GM21447 (cell line): ENCODE measurements around the gene PLEKHB1.

Source experiments
- ATAC-seq: cut with Tn5 transposase; IDR thresholded peaks from one replicate; pipeline ENCODE4 v1.9.1; 2021; ENCODE audit not compliant: unreplicated experiment

Gene PLEKHB1, protein sequence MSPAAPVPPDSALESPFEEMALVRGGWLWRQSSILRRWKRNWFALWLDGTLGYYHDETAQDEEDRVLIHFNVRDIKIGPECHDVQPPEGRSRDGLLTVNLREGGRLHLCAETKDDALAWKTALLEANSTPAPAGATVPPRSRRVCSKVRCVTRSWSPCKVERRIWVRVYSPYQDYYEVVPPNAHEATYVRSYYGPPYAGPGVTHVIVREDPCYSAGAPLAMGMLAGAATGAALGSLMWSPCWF

DNA sequence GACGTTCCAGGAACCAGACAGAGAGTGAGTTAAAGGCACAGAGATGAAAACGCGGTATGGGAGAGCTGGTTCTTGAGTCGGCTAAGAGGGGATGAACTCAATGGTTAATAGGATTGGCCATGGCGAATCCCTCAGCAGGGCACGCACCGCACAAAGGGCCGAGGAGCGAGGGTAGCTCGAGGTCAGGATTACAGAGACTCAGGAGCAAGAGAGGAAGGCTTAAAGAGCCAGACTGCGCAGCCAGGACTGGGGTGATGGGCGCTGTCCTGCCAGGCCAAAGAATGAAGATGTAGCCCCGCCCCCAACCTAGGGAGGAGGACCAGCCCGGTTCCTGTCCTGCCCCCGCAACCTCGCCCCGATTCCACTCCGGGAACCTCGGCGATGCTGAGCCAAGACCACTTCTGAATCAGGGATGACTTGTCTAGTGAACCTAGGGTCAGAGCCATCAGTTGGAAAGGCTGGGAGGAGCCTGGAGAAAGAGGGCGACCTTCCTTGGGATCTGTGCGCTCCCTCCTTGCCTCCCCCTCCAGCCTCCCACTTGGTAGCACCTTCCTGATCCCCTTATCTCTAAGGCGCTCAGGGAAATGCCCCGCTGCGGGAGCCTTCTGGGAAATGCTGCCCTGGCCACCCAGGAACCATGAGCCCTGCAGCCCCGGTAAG is at the start of gene PLEKHB1:
TSS of gene PLEKHB1 (plus strand) at position 610 of the 660 bp plus-strand sequence. CDS start at position 638, 28 bp downstream.
- ATAC-seq: no peak

DNA sequence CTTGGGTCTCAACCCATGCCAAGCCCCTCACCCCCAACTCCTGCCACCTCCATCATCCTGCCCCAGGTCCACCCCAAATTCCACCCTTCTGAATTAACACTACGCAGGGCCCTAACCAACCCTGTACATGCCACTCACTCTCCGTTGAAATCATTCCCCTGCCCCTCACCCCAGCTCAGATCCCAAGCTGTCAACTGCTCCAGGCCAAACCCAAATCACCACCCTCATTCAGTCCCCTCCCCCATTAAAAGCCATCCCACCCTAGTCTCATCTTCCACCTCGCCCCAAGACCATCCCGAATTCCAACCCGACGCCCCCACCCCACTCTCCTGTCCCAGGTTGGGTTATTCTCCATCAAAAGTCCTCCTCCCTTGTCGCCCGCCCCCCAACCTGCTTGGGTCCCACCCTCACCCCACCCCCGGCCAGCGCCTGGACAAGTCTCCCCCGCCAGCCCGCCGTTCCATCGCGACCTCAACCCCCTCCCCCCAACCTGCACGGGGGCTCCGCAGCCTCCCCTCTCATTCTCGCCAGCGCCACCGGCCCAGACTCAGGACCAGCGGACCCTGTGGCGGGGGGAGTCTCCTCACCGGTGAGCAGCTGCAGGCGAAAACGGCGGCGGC is 48.9 kb upstream of the PLEKHB1 start:
- peak; percentile 5 for ATAC-seq

DNA sequence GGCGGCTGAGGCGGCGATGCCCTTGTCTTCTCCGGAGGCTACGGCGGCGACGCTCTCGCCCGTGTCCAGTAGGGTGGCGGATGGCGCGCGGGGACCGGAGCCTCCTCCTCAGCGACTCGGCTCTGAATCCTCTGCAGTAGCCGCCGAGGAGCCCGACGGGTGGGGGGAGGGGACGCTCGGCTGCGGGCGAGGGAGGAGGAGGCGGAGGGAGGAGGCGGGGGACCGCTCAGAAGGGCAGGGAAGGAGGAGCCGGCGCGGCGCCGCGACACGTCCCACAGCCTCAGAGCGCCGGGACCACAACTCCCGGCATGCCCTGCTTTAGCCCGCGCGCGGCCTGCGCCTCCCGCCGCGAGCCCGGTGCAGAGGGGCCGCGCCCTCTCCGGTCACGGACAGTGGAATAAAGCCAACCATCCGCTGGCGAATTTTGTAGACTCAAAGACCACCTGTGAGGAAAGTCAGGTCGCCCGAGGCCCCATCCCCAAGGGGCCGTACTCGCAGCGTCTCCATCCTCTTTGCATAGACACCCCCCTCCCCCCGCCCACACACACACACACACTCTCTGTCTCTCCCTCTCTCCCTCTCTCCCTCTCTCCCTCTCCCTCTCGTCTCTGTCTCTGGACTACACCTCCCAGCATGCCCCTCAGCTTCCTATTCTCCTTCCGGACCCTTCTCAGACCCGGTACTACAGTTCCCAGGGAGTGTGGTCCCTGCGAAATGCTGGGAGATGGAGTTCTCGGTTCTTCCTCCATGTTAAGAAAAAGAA is 48.2 kb upstream of the PLEKHB1 start, which contains the start of gene FAM168A:
TSS of gene FAM168A (minus strand) at position 157 of the 763 bp plus-strand sequence. CDS start 129,638 bp downstream, outside the sequence.
- peak; percentile 87 for ATAC-seq

DNA sequence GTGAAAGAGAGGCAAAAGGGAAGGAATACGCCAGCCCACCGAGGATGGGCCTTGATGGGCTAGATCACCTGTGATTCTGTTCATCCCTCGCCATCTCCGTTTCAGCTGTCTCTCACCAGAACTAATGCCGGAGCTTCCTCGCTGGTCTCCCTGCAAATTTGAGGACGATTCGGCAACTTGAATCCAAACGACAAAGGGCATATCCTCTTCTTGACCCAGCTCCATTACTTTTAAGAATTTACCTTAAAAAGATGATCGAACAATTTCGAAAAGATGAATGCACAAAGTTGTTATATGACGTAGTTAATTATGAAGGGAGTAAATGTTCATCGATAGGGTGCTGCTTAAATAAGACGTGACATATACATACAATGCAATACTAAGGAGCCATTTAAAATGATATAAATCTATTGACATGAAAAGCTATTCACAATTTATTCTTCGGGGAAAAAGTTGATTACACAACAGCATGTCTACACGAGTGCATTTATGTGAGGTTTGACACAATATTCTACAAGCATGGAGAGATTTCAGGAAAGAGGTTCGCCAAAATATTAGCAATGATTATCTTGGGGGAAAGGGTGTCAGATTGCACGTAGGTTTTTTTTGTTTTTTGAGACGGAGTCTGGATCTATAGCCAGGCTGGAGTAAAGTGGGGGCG is 47.5 kb upstream of the PLEKHB1 start:
- no peak for ATAC-seq

DNA sequence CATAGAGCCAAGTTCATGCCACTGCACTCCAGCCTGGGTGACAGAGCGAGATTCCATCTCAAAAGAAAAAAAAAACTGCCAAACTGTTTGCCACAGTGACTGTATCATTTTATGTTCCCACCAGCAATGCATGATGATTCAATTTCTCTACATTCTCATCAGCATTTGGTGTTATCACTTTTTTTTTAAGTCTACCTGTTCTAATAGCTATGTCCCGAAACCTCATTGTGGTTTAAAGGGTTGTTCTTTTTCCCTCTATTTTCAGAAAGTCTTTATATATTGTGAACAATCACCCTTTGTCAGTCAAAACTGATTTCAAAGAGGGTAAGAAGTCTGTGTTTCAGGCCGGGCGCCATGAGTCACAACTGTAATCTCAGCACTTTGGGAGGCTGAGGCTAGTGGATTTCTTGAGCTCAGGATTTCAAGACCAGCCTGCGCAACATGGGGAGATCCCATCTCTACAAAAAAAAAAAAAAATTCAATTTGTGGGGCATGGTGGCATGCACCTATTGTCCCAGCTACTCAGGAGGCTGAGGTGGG is 33.7 kb upstream of the PLEKHB1 start:
- no peak for ATAC-seq

DNA sequence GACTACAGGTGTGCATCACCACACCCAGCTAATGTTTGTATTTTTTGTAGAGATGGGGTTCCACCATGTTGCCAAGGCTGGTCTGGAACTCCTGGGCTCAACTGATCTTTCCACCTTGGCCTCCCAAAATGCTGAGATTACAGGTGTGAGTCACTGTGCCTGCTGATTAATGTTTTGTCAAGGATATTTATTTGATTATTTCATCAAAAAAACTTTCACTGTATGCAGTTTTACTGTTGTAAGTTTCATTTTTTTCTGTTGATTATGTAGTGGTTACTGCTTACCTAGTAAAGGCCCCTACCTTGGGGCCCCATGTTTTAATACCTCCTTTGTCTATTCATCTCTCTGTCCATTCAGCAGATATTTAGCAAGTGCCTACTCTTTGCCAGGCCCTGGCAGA is 31.8 kb upstream of the PLEKHB1 start:
- no peak for ATAC-seq

DNA sequence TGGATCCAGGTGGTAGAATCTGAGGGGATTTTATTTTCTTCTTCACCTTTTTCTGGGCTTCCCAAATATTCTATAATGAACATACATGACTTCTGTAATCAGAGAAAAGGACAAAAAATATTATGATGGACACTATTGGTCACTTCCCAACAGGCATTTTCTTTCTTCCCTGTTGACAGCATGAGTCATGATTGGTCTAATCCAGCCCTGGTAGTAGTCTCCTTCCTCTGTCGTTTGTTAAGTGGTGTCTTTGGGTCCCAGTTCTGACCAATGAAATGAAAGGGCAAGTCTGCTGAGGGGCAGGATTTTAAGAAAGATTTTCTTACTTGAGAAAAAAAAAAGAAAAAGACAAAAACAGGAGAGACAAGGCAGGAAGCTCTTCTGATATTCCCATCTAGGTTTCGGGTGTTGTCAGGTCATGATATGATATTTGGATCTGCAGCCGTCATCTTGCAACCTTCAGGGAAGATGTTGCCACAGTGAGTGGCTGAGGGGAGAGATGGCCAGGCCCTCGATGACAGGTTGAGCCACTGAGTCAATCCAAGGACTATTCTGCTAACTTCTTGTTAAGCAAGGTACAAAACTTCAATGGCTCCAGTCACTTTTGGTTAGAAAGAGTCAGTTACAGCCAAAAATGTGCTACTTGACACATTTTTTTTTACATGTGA is 23.3 kb upstream of the PLEKHB1 start:
- ATAC-seq: no peak

DNA sequence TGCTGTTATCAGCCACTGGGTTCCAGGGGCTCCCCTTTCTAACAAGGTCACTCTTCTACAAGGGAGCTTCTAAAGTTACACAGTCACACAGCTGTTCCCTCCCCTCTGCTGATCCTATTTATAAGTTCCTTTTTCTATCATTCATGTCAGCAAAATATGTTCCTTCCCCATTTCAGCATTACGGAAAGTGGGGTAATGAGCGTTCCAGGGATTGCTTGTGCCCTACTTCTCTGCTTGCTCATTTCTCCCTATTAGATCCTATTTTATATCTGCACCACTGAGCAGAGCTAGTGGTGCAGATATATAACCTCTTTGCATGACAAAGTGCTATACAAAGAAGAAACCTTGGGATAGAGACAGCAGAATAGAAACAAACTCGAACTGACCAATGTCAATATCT is 22.7 kb upstream of the PLEKHB1 start:
- ATAC-seq: no peak

DNA sequence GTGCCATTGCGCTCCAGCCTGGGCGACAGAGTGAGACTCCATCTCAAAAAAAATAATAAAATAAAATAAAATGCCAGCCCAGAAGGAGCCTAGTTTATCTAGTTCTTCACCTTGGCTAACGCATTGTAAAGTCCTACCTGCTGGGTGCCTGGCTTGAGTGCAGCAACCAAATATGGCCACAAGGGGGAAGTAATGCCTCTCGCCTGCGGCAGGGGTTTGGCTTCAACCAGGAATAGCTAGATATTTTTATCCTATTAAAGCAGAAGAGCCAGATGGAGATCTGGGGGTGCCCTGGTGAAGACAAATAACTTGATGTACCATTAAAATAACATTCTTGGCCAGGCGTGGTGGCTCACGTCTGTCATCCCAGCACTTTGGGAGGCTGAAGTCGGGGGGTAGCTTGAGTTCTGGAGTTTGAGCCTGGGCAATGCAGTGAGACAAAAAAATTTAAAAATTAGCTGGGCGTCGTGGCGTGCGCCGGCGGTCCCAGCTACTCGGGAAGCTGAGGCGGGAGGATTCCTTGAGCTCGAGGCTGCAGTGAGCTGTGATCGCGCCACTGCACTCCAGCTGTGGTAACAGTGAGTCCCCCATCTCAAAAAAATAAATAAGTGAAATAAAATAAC is 20.6 kb upstream of the PLEKHB1 start:
- ATAC-seq: no peak

DNA sequence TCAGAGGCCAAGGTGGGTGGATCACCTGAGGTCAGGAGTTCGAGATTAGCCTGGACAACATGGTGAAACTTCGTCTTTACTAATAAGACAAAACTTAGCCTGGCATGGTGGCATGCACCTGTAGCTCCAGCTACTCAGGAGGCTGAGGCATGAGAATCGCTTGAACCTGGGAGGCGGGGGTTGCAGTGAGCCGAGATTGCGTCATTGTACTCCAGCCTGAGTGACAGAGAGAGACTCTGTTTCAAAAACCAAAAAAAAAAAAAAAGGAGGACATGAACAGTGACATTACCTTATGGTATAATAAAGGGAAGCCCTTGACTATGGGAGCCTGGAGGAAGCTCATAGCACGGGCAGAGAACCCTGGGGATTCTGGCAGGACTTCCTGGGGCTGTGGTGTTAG is 16.5 kb upstream of the PLEKHB1 start:
- no peak for ATAC-seq

DNA sequence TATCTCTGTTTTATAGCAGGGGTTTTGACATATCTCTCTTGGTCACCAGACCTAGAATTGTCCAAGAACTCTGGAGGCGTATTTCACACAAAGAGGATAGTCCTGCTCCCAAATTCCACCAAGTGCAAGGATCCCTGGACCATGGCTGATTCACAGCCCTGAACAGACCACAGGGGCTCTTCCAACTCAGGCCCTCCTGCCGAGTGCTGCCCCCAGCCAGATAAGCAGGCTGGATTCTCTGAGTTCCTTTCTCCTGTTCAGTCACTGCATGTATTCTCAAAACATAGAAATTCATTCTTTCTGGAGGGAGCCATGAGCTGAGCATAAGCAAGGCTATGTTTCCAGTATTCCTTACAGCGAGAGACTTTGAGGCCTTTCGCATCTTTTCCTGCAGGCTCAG is 13.4 kb upstream of the PLEKHB1 start:
- no peak for ATAC-seq

DNA sequence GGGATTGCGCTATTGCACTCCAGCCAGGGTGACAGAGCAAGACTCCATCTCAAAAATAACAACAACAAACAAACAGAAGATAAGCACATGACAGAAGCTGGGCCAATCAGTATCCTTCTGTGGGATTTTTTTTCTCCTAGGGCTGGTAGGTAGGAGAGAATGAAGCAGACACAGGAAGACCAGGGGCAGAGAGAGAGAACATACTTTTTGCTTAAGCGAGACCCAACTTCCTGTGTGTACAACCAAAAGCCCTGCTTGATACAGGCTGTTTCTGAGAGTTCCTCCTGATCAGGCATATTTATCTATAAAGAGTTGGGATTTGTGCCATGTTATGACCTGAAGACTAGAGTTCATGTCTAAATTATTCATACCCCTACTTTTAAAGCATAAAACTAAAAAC is 12.4 kb upstream of the PLEKHB1 start:
- ATAC-seq: no peak

DNA sequence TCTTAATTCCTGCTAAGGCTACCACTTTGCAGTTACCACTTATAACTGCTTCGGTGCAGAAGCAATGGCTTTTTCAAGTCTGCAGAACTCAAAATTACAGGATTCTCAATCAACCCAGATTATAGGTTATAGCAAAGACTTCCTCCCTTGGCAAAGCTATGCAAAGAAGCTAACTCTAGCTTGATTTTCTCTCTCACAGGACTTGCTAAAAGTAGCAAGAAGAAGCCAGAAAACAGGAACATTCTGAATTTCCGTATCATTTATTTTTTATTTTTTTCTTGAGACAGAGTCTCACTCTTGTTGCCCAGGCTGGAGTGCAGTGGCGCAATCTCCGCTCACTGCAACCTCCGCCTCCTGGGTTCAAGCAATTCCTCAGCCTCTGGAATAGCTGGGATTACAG is 10.7 kb upstream of the PLEKHB1 start:
- no peak for ATAC-seq

DNA sequence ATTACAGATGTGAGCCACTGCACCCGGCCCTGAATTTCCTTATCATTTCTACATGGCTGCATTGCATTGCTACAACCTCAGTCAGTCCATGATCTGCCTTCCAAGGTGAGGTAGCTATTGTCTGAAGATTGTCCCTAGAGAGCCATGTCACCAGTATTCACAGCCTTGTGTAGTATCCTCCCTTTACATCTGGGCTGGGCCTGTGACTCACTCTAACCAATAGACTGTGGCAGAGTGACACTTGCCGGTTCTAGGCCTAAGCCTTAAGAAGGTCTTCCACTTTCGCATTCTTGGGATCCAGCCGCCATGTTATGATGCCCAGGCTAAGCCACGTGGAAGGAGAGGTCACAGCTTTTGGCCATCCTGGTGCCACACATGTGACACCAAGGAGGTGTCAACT is 10.1 kb upstream of the PLEKHB1 start:
- ATAC-seq: no peak

DNA sequence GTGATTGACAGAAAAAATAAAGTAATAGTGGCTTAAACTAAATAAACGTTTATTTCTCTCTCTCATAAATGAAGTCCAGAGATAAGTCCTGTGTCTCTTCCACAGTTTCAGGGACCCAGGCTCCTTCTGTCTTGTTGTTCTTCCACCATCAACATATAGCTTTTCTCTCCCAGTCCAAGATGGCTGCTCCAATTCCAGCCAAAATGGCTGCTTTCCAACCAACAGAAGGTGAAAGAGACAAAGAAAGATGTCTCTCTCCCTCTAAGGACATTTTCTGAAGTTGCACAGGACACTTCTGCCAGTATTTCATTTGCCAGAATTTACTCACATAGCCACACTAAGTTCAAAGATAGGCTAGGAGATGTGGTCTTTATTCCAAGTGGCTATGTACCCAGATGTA is 9.4 kb upstream of the PLEKHB1 start:
- ATAC-seq: no peak

DNA sequence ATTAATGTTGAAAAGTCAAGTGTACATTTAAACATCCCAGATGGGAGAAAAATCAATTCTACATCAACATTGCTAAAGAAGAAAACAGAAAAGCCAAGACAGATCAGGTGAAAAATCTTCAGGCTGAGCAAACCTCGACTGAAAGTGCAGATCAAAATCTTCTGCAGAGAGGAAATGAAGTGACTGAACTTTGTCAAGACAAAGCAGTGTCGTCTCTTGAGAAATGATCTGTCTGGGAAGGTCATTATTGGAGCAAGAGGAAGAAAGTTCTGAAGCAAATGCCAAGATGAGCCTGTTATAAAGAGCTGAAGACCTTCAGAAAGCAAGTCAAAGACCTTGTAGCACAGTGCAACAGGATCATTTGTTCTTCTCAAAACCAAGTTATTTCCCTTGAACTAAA is 5.8 kb upstream of the PLEKHB1 start:
- ATAC-seq: no peak

DNA sequence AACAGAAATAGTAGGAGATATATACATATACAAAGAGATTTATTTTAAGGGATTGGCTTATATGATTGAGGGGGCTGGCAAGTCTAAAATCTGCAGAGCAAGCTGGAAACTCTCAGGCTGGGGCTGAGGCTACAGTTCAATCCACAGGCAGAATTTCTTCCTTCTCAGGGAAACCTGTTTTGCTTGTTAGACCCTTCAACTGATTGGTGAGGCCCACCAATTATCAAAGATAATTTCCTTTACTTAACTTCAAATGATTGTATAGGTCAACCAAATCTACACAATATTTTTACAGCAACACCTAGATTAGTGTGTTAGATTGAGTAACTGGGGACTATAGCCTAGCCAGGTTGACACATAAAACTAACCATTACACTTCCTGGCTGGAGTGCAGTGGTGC is 4.7 kb upstream of the PLEKHB1 start:
- ATAC-seq: no peak

DNA sequence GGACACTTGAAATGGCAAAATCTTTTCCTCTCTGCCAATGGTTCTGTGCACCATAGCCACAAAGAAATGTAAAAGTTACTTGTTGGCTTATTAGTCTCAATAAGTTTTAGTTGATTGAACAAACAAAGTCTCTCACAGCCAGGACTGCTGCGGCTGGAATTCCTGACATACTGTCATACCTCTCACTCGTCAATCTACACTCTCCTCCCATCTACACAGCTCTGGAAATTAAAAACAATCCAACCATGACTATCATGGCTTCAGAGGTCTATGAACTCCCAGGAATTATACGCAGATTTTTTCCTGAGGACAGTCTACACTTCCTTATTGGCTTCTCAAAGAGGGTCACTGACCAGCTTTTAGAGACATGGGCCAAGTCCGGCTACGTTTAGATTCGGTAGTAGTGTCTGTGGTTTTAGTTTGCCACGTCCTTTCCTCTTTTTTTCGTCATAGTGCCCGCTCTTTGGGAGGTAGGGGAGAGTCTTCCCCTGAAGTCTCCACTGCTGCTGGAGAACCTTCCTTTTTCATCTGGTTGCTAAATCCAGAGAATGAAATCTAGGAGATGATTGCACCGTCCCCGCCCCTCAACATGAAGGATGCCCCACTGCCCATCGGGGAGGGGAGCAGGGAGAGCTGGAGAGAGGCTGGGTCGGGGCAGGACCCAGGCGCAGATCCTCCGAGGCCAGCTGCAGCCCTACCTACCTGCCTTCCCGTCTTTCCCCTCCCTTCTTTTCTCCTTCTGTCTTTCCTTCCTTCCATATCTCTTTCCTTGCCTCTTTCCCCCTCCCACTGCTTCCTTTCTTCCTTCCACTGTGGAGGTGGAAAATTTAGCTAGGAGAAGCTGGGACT is 1.0 kb upstream of the PLEKHB1 start:
- ATAC-seq: no peak
